Measurements from ENCODE around the gene ANKRD20A1. TPM values are rescaled to one million over a fixed set of nuclear protein-coding genes. Genes with fewer than 3 reads are reported as not detected.

Gene ANKRD20A1
- total RNA-seq, result 6.6 and 8.1 TPM in 2 replicates

DNA sequence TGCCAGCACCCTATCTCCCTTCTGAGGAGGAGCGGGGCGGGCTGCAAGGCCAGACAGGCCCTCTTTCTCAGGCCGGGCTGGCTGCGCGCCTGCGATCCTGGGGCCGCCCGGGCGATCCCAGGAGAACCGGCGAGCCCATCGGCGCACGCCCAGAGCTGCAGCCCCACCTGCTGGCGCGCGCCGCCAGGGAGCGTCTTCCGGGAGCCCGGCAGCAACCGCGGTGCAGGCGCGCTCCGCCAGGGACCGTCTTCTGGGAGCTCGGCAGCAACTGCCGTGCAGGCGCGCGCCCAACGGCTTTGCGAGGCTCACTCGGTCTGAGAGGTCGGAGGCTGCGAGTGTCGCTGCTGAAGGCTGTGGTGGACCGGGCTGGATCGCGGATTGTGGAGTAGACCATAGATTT, at the start of gene ANKRD20A1:
TSS of gene ANKRD20A1 (plus strand) at position 61 of the 400 bp plus-strand sequence. CDS start 496 bp downstream, outside the sequence.

Small RNA genes lying within 50 kb of the gene (small RNA-seq; reads per million reads assigned to genes)
- not detected for gene RNU6-368P
